ENCODE data around the gene GPR162.

Gene GPR162

DNA sequence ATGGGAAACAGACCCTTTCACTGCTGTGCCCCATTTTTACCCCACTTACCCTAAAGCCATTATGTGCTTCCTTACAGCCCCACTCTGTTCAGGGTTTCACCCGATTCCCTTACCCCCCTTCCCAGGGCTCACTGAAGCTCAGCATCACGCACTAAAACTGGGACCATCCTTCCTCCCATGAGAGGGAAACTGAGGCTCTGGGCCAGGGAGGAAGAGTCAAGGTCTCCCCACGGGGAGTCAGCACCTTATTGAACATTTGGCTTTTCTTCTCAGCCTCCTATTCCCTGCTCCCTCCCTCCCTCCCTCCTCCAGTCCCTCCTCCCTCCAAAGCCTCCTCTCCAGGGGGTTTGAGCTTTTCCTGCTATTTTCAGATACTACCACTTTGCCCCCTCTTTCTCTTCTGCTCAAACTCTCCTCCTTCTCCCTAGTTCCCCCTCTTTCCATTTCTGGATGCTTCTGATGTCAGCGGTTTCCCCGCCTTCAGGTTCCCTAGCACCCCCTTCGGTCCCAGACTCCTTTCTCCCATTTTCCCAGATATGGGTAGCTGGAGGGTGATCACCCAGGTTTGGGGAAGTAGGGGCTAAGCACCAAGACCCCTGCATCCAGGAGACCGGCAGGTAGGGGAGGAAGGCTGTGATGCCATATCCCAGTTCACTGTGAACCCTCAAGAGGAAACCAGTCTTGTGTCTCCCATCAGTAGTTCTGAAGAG is 960 bp downstream of the GPR162 start:
- peak overlapping the region; percentile 48 to 61 for H3K4me3 ChIP-seq (replicated peaks in 1 of 2; ENCODE audit: low read depth in 2 of 2, low read length in 2 of 2)

DNA sequence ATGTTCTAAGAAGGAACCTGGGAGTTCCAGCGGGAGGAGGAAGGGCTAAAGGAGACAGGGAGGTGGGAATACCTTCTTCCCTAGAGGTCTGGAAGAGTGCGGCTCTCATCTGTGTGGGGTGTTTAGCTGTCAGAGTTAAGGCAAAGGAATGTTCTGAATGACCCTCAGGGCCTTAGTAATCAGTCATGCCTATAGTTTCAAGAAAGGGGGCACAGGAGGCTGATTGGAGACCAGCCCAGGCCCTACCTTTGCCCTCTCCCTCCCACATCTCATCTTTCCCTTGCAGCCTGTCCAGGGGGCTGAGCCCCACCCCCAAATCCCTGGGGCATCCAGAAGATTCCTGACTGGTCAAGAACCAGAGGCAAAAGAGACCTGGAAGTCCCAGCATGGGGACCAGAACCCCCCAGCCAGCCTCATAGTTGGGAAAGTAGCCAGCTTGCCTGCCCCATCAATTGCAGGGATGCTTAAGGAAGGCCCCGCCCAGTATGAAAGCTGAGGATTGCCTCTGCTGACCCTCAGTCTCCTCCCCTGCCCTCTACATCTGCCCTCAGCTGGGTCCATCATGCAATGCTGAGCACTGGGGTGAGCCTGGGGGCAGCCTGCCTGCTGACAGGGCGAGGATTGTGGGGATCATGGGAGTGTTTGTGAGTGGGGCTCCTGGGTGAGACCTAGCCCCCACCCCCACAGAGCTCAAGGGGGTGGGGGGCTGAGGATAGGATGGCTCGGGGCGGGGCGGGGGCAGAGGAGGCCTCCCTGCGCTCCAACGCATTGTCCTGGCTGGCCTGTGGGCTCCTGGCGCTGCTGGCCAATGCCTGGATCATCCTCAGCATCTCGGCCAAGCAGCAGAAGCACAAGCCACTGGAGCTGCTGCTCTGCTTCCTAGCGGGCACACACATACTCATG is 1.8 kb downstream of the GPR162 start:
- H3K4me3 ChIP-seq (replicated peaks in 1 of 2; ENCODE audit: low read depth in 2 of 2, low read length in 2 of 2) = no peak overlapping the region
- TF ChIP-seq, protein P1, sequence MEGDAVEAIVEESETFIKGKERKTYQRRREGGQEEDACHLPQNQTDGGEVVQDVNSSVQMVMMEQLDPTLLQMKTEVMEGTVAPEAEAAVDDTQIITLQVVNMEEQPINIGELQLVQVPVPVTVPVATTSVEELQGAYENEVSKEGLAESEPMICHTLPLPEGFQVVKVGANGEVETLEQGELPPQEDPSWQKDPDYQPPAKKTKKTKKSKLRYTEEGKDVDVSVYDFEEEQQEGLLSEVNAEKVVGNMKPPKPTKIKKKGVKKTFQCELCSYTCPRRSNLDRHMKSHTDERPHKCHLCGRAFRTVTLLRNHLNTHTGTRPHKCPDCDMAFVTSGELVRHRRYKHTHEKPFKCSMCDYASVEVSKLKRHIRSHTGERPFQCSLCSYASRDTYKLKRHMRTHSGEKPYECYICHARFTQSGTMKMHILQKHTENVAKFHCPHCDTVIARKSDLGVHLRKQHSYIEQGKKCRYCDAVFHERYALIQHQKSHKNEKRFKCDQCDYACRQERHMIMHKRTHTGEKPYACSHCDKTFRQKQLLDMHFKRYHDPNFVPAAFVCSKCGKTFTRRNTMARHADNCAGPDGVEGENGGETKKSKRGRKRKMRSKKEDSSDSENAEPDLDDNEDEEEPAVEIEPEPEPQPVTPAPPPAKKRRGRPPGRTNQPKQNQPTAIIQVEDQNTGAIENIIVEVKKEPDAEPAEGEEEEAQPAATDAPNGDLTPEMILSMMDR (IDR thresholded peaks at IDR 0.05; ENCODE audit: low read depth, low read length) = no peak
- DNase-seq (ENCODE audit: low read depth in 2 of 2) = no peak

More for the DNA sequence above, 960 bp downstream of the GPR162 start:
- no peak for DNase-seq (ENCODE audit: low read depth in 2 of 2)
- TF ChIP-seq, protein P1 (IDR thresholded peaks at IDR 0.05; ENCODE audit: low read depth, low read length) = no peak

DNA sequence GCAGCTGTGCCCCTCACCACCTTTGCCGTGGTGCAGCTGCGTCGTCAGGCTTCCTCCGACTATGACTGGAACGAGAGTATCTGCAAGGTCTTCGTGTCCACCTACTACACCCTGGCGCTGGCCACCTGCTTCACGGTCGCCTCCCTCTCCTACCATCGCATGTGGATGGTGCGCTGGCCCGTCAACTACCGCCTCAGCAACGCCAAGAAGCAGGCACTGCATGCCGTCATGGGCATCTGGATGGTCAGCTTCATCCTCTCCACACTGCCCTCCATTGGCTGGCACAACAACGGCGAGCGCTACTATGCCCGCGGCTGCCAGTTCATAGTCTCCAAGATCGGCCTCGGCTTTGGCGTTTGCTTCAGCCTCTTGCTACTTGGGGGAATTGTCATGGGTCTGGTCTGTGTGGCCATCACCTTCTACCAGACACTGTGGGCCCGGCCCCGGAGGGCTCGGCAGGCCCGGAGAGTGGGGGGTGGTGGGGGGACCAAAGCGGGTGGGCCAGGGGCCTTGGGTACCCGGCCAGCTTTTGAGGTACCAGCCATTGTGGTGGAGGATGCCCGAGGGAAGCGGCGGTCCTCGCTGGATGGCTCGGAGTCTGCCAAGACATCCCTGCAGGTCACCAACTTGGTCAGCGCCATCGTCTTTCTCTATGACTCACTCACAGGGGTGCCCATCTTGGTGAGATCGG is 2.6 kb downstream of the GPR162 start:
- DNase-seq (ENCODE audit: low read depth in 2 of 2) = no peak
- TF ChIP-seq, protein P1 (IDR thresholded peaks at IDR 0.05; ENCODE audit: low read depth, low read length) = no peak
- no peak overlapping the region for H3K4me3 ChIP-seq (replicated peaks in 1 of 2; ENCODE audit: low read depth in 2 of 2, low read length in 2 of 2)

DNA sequence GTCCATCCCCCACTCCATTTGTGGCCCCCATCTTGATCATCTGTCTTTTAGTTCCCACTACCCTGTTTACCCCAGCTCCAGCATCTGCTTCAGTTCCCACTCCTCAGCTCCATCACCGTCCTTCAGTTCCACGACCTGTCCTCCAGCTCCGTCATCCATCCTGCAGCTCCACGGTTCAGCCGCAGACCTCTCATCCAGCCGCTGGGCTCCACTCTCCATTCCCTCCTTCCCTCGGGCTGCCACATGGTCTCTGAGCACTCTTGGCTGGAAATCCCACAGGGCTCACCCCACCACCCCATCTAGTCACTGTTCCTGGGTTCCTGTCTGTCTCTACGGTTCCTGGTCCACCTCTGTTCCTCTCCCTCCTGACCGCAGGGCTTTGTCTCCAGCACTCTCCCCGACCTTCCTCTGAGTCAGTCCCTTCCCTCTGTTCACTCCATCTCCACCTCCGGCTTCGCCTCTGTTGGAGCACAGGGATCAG is 3.3 kb downstream of the GPR162 start:
- H3K4me3 ChIP-seq (replicated peaks in 1 of 2; ENCODE audit: low read depth in 2 of 2, low read length in 2 of 2) = peak overlapping the region in 1 of 2 donors; percentile 46
- DNase-seq (ENCODE audit: low read depth in 2 of 2) = peak; percentile 22 to 60

DNA sequence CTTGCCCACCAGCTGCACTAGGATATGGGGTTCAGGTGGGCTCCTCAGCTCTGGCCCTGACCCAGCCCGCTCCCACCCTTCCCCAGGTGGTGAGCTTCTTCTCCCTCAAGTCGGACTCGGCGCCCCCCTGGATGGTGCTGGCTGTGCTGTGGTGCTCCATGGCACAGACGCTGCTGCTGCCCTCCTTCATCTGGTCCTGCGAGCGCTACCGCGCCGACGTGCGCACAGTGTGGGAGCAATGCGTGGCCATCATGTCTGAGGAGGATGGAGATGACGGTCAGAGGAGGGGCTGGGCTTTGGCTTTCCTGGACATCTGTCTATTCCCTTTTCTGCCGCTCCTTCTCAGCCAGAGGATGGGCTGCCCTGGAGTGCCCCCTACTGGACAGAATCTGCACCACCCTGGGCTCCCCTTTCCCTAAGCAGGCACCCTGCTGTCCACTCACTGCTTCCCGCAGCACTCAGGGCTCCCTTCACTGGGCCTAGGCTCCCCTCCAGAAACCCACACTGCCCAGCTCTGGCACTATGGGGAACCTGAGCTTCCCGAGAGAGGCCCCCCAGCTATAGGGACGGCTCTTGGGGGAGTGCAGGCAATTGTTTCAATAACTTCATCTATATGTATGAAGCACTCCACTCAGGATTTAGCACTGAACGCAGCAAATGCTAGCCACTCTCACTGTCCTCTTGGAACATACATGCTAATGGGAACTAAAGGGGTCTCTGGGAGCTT is 3.9 kb downstream of the GPR162 start:
- H3K4me3 ChIP-seq (replicated peaks in 1 of 2; ENCODE audit: low read depth in 2 of 2, low read length in 2 of 2) = peak overlapping the region; percentile 12 to 46
- TF ChIP-seq, protein P1 (IDR thresholded peaks at IDR 0.05; ENCODE audit: low read depth, low read length) = peak; percentile 96
- peak; percentile 87 to 90 for DNase-seq (ENCODE audit: low read depth in 2 of 2)

More for the DNA sequence above, 3.3 kb downstream of the GPR162 start:
- TF ChIP-seq, protein P1 (IDR thresholded peaks at IDR 0.05; ENCODE audit: low read depth, low read length) = no peak
